SKM-1 treated with dmso at 0.1 percent for 144 hours (cell line): Measurements from ENCODE around the gene ZBTB33.

Experiments used
- DNase-seq: peaks from one replicate; lab custom pipeline; 2025; ENCODE audit not compliant: unreplicated experiment; lab: John Stamatoyannopoulos, UW

The ZBTB33 gene, protein sequence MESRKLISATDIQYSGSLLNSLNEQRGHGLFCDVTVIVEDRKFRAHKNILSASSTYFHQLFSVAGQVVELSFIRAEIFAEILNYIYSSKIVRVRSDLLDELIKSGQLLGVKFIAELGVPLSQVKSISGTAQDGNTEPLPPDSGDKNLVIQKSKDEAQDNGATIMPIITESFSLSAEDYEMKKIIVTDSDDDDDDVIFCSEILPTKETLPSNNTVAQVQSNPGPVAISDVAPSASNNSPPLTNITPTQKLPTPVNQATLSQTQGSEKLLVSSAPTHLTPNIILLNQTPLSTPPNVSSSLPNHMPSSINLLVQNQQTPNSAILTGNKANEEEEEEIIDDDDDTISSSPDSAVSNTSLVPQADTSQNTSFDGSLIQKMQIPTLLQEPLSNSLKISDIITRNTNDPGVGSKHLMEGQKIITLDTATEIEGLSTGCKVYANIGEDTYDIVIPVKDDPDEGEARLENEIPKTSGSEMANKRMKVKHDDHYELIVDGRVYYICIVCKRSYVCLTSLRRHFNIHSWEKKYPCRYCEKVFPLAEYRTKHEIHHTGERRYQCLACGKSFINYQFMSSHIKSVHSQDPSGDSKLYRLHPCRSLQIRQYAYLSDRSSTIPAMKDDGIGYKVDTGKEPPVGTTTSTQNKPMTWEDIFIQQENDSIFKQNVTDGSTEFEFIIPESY

DNA sequence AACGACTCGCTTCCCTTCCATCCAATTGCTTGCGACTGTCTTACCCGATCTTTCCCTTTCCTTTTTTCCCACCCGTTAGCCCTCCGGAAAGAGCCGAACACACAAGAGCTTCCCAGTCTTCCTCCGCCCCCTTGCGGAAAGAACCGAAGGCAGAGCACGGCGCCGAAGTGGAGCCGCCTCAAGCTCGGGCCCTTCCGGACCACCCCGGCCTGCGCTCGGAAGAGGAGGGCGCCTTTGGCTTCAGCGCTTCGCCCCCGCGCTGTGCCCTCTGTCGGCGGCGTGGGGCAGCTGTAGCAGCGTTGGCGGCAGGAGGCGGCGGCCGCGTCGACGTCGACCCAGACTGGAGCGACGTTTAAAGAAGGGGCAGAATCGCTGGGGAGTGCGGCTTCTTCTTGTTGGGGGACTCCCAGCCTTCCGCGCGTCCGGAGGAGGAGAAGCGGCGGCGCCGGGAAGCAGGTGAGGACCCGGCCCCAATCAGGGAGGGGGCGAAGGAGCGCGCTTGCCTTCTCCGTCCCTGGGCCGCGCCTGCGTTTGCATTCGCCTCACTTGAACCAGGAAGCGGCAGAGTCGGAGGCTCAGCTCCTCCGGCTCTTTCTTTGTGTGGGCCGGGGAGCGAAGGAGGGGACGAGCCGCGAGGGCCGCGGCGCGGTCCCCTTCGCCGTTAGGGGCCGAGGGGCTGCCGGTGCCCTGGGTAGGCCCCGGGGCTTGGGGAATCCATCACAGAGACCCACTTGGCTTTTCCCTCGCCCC lies at the start of gene ZBTB33:
ZBTB33 (plus strand) TSS at position 291 of the 750 bp plus-strand sequence. CDS start 2,604 bp downstream, outside the sequence.
- peak; percentile 77 for DNase-seq

DNA sequence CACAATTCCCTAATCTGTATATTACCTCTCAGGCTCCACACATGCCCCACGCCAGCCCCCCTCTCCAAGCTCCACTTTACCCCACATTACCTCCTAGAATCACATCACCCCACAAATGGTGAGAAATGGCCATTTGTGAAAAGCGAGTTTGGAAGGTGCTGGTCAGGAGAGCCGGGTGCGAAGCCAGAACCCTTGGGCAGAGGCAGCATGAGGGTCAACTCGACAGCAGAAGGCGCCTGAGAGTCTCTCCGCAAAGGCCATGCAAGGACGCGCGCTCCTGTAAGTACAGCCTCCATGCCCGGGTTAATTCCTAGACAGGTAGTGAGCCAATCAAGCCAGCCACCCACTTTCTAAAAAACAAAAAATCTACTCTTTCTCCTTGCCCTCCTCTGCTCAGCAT lies 49.8 kb upstream of the ZBTB33 start:
- DNase-seq: no peak

DNA sequence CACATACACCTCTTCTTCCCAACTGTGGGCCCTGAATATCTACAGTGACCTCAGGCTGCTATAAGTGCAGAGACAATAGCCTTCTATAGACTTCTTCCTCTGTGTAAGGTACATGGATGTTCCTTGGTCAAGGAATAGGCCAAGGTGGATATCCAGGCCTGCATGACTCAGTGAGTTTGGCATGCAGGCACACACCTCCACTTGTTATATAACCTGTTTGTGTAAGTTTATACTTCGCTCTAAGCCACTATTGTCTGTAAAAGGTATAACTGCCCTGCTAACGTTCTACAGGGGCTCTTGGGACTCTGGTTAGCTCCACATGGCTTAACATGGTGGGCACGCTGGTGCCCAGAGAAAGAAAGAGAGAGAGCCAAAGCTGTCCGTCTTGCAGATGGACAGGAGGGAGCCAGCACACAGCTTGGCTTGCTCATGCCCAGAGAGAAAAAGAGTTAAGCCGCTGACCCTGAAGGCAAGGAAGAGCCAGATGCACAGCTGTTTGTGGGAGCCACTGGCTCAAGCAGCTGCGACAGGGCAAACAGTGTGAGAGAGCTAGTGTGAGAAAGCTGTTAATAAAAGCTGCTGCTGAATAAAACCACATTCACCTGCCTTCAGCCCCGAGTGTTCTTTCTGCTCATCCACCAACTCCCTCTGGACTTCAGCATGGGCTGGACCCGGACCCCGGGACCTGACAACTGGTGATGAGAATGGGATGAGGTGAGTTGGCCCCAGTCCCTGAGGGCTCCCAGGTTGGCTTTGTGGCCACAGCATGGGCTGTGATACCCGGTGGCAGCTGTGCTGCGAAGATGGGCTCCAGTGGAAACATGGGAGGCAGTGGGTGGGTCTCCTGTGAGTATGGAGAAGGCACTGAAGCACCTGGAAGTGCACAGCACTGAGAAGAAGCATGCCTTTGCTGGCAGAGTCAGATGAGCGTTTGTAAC lies 44.5 kb upstream of the ZBTB33 start:
- no peak for DNase-seq

DNA sequence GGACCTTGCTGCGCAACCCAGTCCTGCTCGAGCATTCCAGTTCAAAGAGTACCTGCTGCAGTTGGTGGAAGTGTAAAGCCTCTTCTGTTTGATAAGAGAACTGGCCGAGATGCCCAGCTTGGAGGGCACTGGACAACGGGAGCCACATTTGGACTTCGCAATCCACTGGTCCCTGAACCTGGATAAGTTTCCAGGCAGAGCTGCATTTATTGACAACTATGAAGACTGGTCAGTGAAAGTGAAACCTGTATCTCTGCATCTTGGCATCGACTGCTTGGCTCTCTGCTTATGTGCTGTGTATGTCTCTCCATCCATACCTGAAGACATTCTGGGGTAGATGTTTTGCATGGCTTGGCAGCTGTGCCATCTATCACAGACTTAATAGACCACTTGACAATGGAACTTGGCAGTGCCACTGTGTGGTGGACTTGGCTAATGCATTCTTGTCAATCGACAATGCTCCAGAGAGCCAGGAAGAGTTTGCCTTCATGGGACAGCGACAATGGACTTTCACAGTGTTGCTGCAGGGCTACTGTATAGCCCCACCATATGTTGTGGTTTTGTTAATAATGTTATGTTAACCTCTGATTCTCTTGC lies 43.5 kb upstream of the ZBTB33 start:
- no peak for DNase-seq

- peak; percentile 17 for DNase-seq
These were observed 37.0 kb upstream of the ZBTB33 start for GRCh38 chrX:120213438-120214265.

GRCh38 chrX:120223374-120223773 lies 27.2 kb upstream of the ZBTB33 start:
- no peak for DNase-seq

- DNase-seq: no peak
These were observed 26.2 kb upstream of the ZBTB33 start for GRCh38 chrX:120224388-120224787.

DNA sequence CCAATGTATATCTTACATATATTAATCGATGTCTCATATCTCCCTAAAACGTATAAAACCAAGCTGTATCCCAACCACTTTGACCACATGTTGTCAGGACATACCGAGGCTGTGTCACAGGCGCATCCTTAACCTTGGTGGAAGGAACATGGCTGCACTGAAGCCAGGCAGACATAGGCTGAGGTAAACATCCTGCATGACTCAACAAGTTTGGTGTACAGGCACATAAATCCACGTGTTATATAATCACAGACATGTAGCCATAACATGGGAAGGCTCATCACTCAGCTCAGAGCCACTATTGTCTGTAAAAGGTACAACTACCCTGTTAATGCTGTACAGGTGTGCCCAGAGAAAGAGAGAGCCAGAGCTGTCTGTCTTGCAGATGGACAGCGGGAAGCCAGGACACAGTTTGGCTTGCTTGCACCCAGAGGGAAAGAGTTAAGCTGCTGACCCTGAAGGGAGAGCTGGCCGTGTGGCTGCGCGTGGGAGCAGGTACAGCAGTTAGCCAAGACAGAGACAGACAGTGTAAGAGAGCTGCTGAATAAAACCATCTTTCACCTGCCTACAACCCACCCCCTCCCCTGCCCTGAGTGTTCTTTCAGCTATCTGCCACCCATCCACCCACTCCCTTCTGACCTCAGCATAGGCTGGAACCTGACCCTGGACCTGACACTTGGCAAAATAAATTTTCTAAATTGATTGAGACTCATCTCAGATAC lies 22.3 kb upstream of the ZBTB33 start:
- DNase-seq: no peak

DNA sequence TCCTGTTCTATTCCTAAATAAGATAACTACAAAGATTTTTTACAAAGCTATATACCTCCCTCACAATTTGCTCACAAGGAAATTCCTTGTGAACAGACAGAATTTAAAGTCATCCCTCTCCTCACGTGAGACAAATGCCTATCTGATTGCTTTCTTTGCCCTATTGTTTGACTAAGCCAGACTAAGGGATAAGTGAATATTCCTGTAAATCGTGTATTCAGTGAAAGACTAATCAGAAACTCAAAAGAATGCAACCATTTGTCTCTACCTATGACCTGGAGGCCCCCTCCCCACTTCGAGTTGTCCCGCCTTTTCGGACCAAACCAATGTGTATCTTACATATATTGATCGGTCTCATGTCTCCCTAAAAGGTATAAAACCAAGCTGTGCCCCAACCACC lies 15.3 kb upstream of the ZBTB33 start:
- no peak for DNase-seq

GRCh38 chrX:120236687-120237479 lies 13.7 kb upstream of the ZBTB33 start:
- no peak for DNase-seq

GRCh38 chrX:120238933-120239332 lies 11.7 kb upstream of the ZBTB33 start:
- DNase-seq: no peak

DNA sequence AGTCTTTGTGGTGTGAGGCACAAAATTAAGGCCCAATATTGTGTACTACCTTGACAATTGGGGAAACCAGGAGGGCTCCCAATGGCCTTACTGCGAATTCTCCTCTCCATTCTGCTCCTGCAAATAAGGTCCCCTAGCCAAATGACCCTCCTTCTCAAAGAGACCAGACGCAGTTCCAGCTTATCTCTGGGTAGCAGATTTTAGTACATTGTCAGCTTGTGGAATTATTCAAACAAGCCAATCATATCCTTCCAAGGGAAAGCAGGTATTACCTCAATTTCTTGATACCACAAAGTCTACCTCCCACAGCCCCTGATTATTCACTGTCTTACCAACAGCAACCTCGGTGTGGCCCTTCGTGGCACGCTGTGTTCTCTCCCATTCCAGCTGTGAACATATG lies 7.8 kb upstream of the ZBTB33 start:
- no peak for DNase-seq

- DNase-seq: no peak
These were observed 6.2 kb upstream of the ZBTB33 start for GRCh38 chrX:120244395-120244734.

- DNase-seq: peak; percentile 46
These were observed 5.7 kb upstream of the ZBTB33 start for GRCh38 chrX:120244735-120245498.

DNA sequence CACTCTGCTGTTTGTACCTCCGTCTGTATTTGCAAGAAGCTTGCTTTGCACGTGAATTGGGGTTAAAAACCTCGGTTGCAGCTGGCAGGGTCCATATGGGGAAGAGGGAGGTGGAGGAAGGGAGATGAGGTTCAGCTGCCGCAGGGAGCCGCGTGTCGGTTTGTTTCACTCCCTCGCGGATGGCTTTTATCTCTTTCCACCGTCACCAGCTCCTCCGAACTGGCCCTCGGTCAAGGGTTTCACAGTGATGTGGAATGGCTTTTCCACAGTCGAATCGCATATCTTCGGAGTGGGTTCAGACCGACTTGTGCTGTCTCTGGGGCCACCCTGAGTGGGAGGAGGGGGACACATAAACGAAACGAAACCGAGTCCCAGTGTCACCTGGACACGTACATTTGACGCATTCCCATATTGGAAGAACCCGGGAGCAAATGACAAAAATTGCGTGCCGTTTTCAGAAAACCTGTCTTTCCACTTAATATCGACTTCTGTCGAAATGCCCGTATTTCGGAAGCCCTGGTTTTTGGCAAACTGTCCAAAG lies 929 bp downstream of the ZBTB33 start:
- peak; percentile 1 for DNase-seq

- no peak for DNase-seq
These were observed 3.2 kb downstream of the ZBTB33 start for GRCh38 chrX:120253784-120254183.

DNA sequence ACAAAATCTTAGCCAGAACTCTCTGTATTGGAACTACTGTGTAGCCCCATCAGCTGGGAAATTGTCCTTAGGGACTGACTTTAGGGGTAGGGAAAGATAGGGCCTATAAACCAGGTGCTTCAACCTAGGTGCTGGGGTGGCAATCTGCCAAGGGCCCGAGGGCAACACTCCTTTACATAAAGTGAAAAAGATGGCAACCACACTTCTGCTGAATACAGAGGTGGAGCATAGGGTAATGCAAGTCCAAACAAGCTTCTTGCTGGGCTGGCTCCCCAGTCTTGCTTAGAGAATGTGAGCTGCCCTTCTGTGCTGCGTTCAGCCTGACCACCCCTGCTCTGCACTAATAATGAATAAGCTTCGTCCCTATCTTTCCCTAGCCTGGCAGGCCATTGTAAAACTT lies 9.8 kb downstream of the ZBTB33 start:
- DNase-seq: no peak
